K562 (cell line): ENCODE data around the gene MGA. TPM values are rescaled to one million over a fixed set of nuclear protein-coding genes. Genes with fewer than 3 reads are reported as not detected.
A peak's percentile ranks its signal among the peaks of the same experiment; 100 is the strongest.

Experiments used
- ATAC-seq: fragments of 200-7000 bp; cut with Tn5 transposase; 3 replicates; pipeline ENCODE4 v1.9.1; 2020; ENCODE audit warnings: moderate library complexity
- BruUV-seq: library from RNA; stranded (reverse); fragments of 400-500 nt; replicated peaks from 2 replicates; lab custom pipeline; 2021; lab: Mats Ljungman, UMichigan
- CTCF ChIA-PET: fragments of 300-600 bp; formaldehyde crosslinking; extraction: SDS; loops from one replicate; lab custom pipeline; 2021; ENCODE audit warnings: low intra/inter-chr PET ratio; lab: Yijun Ruan, JAX
- POLR2A ChIA-PET: fragments of 300-600, 350-650 bp; sonication (Branson Sonifier 250); formaldehyde crosslinking; extraction: SDS; loops from one replicate; lab custom pipeline; 2021; ENCODE audit warnings: antibody characterized with exemption, inconsistent platforms; lab: Yijun Ruan, JAX
- DNase-seq, 4 experiments: peaks; one replicate each; pipeline versions ENCODE4 v3.0.0 to v3.0.0-alpha.2; 2011 to 2018; ENCODE audit warnings: low spot score in 3 of 4, mixed read lengths in 3 of 4; ENCODE audit errors: extremely low read depth in 1 of 4
- FAIRE-seq: peaks from 2 replicates; lab custom pipeline; 2011; peaks lifted over from hg19 to GRCh38; lab: Jason Lieb, UNC
- H2AFZ ChIP-seq: 2 replicates; pipeline ENCODE4 v1.6.0; 2011; ENCODE audit warnings: low read depth, low read length, control low read depth, inconsistent platforms
- H3K27ac ChIP-seq: fragments of 200-600 bp; 3 replicates; pipeline ENCODE4 v1.8.0; 2011; ENCODE audit warnings: low read depth, mild to moderate bottlenecking, control low read depth, inconsistent platforms, low read length, moderate library complexity, mixed read lengths; ENCODE audit errors: extremely low read depth
- H3K27me3 ChIP-seq, 2 experiments: fragments of 300-600 bp in 1 of 2; 2 replicates in 1 of 2; 3 replicates in 1 of 2; pipeline versions ENCODE4 v1.6.0 to v1.8.0; 2011; ENCODE audit warnings: inconsistent platforms in 2 of 2, low read length in 2 of 2, mild to moderate bottlenecking in 1 of 2, mixed read lengths in 1 of 2, moderate library complexity in 1 of 2; ENCODE audit not compliant: control insufficient read depth in 2 of 2, insufficient read depth in 2 of 2
- H3K36me3 ChIP-seq: fragments of 300-600 bp; 3 replicates; pipeline ENCODE4 v1.8.0; 2011; ENCODE audit warnings: mild to moderate bottlenecking, low read length, inconsistent platforms; ENCODE audit not compliant: control insufficient read depth, insufficient read depth
- H3K4me1 ChIP-seq, 2 experiments: fragments of 200-600 bp in 1 of 2; replicated peaks in 1 of 2; 2 replicates in 1 of 2; 3 replicates in 1 of 2; pipeline versions ENCODE4 v1.5.1 to v1.8.0; 2011; ENCODE audit warnings: inconsistent platforms in 2 of 2, low read length in 2 of 2, mild to moderate bottlenecking in 1 of 2, mixed read lengths in 1 of 2, moderate library complexity in 1 of 2; ENCODE audit not compliant: control insufficient read depth in 2 of 2, insufficient read depth in 2 of 2
- H3K4me2 ChIP-seq: 2 replicates; pipeline ENCODE4 v1.6.1; 2011; ENCODE audit warnings: low read length, control low read depth, inconsistent platforms, mixed read lengths; ENCODE audit not compliant: insufficient read depth
- H3K4me3 ChIP-seq: fragments of 200-600 bp; sonication (generic), shearing (Covaris generic); 2 replicates; pipeline ENCODE4 v1.5.1; 2016; ENCODE audit warnings: control low read depth, inconsistent platforms
- H3K79me2 ChIP-seq: fragments of 200-600 bp; 3 replicates; pipeline ENCODE4 v1.8.0; 2011; ENCODE audit warnings: low read length, inconsistent platforms; ENCODE audit not compliant: control insufficient read depth, insufficient read depth
- H3K9ac ChIP-seq, 2 experiments: 2 replicates each; pipeline versions ENCODE4 v1.6.0 to v1.6.1; 2011; ENCODE audit warnings: low read depth in 2 of 2, low read length in 2 of 2, control low read depth in 1 of 2, inconsistent platforms in 1 of 2, mild to moderate bottlenecking in 1 of 2, mixed read lengths in 1 of 2; ENCODE audit not compliant: insufficient read depth in 1 of 2
- H3K9me1 ChIP-seq: one replicate; pipeline ENCODE4 v1.6.0; 2011; ENCODE audit warnings: inconsistent platforms, mild to moderate bottlenecking, low read length, moderate library complexity; ENCODE audit not compliant: control insufficient read depth, insufficient read depth
- H3K9me3 ChIP-seq: replicated peaks from 2 replicates; pipeline ENCODE4 v1.5.1; 2011; ENCODE audit warnings: low read depth, low read length, inconsistent platforms; ENCODE audit not compliant: control insufficient read depth, insufficient read depth
- H4K20me1 ChIP-seq: replicated peaks from 2 replicates; pipeline ENCODE4 v1.6.1; 2011; ENCODE audit warnings: low read length, inconsistent platforms, mixed read lengths; ENCODE audit not compliant: control insufficient read depth, insufficient read depth
- DPF2 ChIP-seq: fragments of 450-650 bp; IDR thresholded peaks from 2 replicates; pipeline ENCODE4 v1.6.1; 2016
- GTF2F1 ChIP-seq: IDR thresholded peaks from 2 replicates; pipeline ENCODE4 v1.6.1; 2011; ENCODE audit warnings: low read depth, low read length, improper control_type of control experiment
- LEF1 ChIP-seq: fragments of 450-650 bp; IDR thresholded peaks from 2 replicates; pipeline ENCODE4 v1.6.1; 2016; ENCODE audit warnings: mild to moderate bottlenecking
- POLR2AphosphoS2 ChIP-seq: IDR thresholded peaks from 2 replicates; pipeline ENCODE4 v1.6.1; 2012; ENCODE audit warnings: low read length, improper control_type of control experiment
- SUPT5H ChIP-seq: fragments of 450-650 bp; IDR thresholded peaks from 2 replicates; pipeline ENCODE4 v1.6.1; 2016
- TEAD4 ChIP-seq, 2 experiments: sonication (generic) in 1 of 2; formaldehyde crosslinking in 1 of 2; IDR thresholded peaks; 2 replicates each; pipeline versions ENCODE4 v1.6.1 to v1.8.0; 2012 to 2022; ENCODE audit warnings: borderline replicate concordance in 1 of 2, inconsistent platforms in 1 of 2, low read length in 1 of 2, mild to moderate bottlenecking in 1 of 2, missing genetic modification reagents in 1 of 2
- TSC22D4 ChIP-seq: fragments of 450-650 bp; IDR thresholded peaks from 2 replicates; pipeline ENCODE4 v1.6.1; 2016; ENCODE audit warnings: missing genetic modification characterization, missing biosample characterization, control low read depth
- ZKSCAN3 ChIP-seq: fragments of 250-450 bp; sonication (Bioruptor Pico); IDR thresholded peaks from 2 replicates; pipeline ENCODE4 v1.4.0; 2020
- ZNF121 ChIP-seq: sonication (generic); formaldehyde crosslinking; conservative IDR thresholded peaks from 2 replicates; pipeline ENCODE4 v1.8.0; 2022; ENCODE audit warnings: missing genetic modification reagents
- ZNF175 ChIP-seq: fragments of 200-800 bp; sonication (Bioruptor generic); IDR thresholded peaks from 2 replicates; pipeline ENCODE4 v1.6.1; 2016; ENCODE audit warnings: low read depth, mild to moderate bottlenecking, missing genetic modification characterization, missing compliant biosample characterization
- ZNF224 ChIP-seq: sonication (generic); formaldehyde crosslinking; IDR thresholded peaks from 2 replicates; pipeline ENCODE4 v1.8.0; 2022; ENCODE audit warnings: mild to moderate bottlenecking, missing genetic modification reagents
- ZNF764 ChIP-seq: fragments of 250-450 bp; sonication (Bioruptor Pico); IDR thresholded peaks from 2 replicates; pipeline ENCODE4 v1.4.0; 2020; ENCODE audit warnings: low read depth, mild to moderate bottlenecking, moderate library complexity
- WGBS: fragments of 100-300 bp; shearing (Covaris generic); methylation state at CpG from one replicate; pipeline ENCODE4 v1.1.6; 2016; ENCODE audit warnings: low coverage, mixed read lengths; ENCODE audit not compliant: insufficient coverage; ENCODE audit errors: missing lambda C conversion rate; 5-methylcytosine and 5-hydroxymethylcytosine counted together
- in situ Hi-C: fragments of 300-500 bp; cut with MboI; formaldehyde crosslinking; loops from 4 replicates; pipeline ENCODE4 v1.15.0; 2018; ENCODE audit warnings: inconsistent platforms, mixed read lengths
- intact Hi-C: fragments of 100-400 bp; cut with micrococcal nuclease; formaldehyde crosslinking; loops from 2 replicates; pipeline ENCODE4 v1.14.2; 2022
- polyA plus RNA-seq, 8 experiments: library from polyadenylated mRNA; depleted of rRNA in 4 of 8; stranded (reverse) in 5 of 8; unstranded in 3 of 8; fragments of >200 nt; fragmentation: Nextera tagmentation in 2 of 8; fragmentation: Illumina TruSeq in 1 of 8; extraction: Ambion mirVana in 2 of 8; extraction: Trizol in 1 of 8; gene quantifications; 2 replicates each; pipeline versions ENCODE4 v1.2.1 to v1.2.3, GENCODE V29; 2011 to 2014; ENCODE audit warnings: inconsistent platforms in 1 of 8, missing spikeins in 1 of 8
- total RNA-seq, 7 experiments: library from RNA; depleted of rRNA in 6 of 7; stranded (reverse); fragments of >200 nt in 6 of 7; fragmentation: Illumina TruSeq in 2 of 7; extraction: Trizol in 2 of 7; gene quantifications; 2 replicates each; pipeline versions ENCODE4 v1.2.1 to v1.2.3, GENCODE V29; 2011 to 2021; ENCODE audit warnings: low replicate concordance in 1 of 7
- TF ChIP-seq, protein P1 (sequence below): fragments of 450-650 bp; IDR thresholded peaks from 2 replicates; pipeline ENCODE4 v1.6.1; 2016; ENCODE audit warnings: borderline replicate concordance
- TF ChIP-seq, protein P2 (sequence below), 2 experiments: fragments of 450-650 bp; IDR thresholded peaks; 2 replicates each; pipeline ENCODE4 v1.6.1; 2016
- TF ChIP-seq, protein P3 (sequence below): IDR thresholded peaks from 2 replicates; pipeline ENCODE4 v1.6.1; 2012; ENCODE audit warnings: low read depth, low read length, improper control_type of control experiment, borderline replicate concordance
- TF ChIP-seq, protein P4 (sequence below): fragments of 450-650 bp; formaldehyde crosslinking; IDR thresholded peaks from 2 replicates; pipeline ENCODE4 v1.4.0; 2022; ENCODE audit warnings: missing genetic modification characterization

MGA gene
- total and polyA plus RNA-seq, 9 of the 15 experiments (the other 6 are each of a cell fraction or from before 2014, with no cell fraction given), result 4.7 to 56.1 (median 21.1) TPM

DNA sequence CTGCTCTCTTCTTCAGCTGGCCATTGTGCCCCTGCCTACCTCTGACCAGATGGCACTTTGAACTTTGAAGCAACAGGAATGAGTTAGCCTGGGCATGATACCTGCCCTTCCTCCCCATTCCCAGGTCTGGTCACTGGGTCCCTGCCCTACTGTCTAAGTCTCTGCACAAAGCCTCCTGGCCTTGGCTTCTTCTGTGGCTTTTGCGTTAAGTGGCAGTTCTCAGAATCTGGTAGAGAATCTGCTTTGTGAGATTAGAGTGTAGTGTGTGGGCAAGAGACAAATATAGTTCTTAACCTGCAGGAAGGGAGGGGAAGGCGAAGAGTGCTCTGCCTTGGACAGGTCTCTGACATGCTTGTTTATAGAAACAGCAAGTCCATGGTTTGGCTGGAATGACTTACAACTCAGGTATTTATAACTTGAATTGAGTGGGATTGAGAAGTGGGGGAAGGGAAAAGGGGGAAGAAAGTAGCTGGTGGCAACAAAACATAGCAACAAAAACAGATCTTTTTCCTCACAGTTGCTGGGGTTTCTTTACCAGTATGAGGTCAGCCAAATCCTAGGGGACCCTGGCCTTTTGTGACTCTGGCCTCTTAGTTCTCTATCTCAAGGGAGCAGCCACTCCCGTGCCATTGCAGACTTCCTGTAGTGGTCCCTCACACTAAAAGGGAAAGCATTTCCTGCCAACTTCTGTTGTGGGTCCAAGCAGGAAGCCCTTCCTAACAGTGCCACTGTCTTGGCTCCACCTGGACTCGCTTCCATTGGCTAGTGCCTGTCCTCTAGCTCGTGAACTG lies 130.7 kb downstream of the MGA start:
- Histone ChIP-seq H4K20me1 (peaks cover 16% of the 10 kb centered on the region), H3K9me3 (no peaks in the 10 kb centered on the region), H3K36me3 (no peaks in the 10 kb centered on the region), H3K27me3 (no peaks in the 10 kb centered on the region), H3K4me3 (peak overlapping the region; percentile 4), H3K9ac (peak overlapping the region; percentile 22 to 62; a peak in 1 of 4 replicates), H3K9me1 (peaks cover 5% of the 10 kb centered on the region), H3K4me2 (peak overlapping the region; percentile 60), H3K4me1 (peaks cover 30 to 53% of the 10 kb centered on the region in 2 experiments), H2AFZ (peak overlapping the region; percentile 60), H3K27ac (peak overlapping the region; percentile 64), H3K79me2 (0 out of 3 replicates have a peak, but pooled peaks cover 5% of the 10 kb centered on the region)
- no TSS peak for BruUV-seq
- FAIRE-seq (peak; percentile 78), ATAC-seq (peak; percentile 78), DNase-seq (peak in 2 of 4 experiments; percentile 65 to 78)
- in situ Hi-C loops (no loop called here), intact Hi-C loops (no loop called here)
- 0% methylated on average over 5 of the region's 5 CpGs for WGBS
- ChIA-PET CTCF (no interaction called here), POLR2A (interaction anchor here (0.7 to 2.5 kb wide), 6 partner anchors 11 to 131 kb away, joined by 3 to 6 read pairs (median 6); partner anchors contain the start of genes MAPKBP1 and MGA)
- TF ChIP-seq ZKSCAN3, result no peak
- no peak for TF ChIP-seq GTF2F1
- no peak for TF ChIP-seq TSC22D4
- TF ChIP-seq LEF1, result peak; percentile 41; the same call in 1 of the 2 replicates
- no peak for TF ChIP-seq ZNF175
- no peak for TF ChIP-seq ZNF224 (CRISPR knock-in tag)
- TF ChIP-seq ZNF764, result no peak
- TF ChIP-seq, protein P1, sequence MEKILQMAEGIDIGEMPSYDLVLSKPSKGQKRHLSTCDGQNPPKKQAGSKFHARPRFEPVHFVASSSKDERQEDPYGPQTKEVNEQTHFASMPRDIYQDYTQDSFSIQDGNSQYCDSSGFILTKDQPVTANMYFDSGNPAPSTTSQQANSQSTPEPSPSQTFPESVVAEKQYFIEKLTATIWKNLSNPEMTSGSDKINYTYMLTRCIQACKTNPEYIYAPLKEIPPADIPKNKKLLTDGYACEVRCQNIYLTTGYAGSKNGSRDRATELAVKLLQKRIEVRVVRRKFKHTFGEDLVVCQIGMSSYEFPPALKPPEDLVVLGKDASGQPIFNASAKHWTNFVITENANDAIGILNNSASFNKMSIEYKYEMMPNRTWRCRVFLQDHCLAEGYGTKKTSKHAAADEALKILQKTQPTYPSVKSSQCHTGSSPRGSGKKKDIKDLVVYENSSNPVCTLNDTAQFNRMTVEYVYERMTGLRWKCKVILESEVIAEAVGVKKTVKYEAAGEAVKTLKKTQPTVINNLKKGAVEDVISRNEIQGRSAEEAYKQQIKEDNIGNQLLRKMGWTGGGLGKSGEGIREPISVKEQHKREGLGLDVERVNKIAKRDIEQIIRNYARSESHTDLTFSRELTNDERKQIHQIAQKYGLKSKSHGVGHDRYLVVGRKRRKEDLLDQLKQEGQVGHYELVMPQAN, result no peak
- TF ChIP-seq POLR2AphosphoS2, result no peak
- TF ChIP-seq, protein P2, sequence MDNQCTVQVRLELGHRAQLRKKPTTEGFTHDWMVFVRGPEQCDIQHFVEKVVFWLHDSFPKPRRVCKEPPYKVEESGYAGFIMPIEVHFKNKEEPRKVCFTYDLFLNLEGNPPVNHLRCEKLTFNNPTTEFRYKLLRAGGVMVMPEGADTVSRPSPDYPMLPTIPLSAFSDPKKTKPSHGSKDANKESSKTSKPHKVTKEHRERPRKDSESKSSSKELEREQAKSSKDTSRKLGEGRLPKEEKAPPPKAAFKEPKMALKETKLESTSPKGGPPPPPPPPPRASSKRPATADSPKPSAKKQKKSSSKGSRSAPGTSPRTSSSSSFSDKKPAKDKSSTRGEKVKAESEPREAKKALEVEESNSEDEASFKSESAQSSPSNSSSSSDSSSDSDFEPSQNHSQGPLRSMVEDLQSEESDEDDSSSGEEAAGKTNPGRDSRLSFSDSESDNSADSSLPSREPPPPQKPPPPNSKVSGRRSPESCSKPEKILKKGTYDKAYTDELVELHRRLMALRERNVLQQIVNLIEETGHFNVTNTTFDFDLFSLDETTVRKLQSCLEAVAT (IDR thresholded peaks at IDR 0.05), result 0 out of 4 replicates have a peak, but pooled peaks of 1 of the 2 experiments have one; percentile 39
- peak; percentile 86 for TF ChIP-seq TEAD4 (IDR thresholded peaks at IDR 0.05; ENCODE audit: low read length)
- TF ChIP-seq TEAD4 (CRISPR knock-in tag; IDR thresholded peaks at IDR 0.05; ENCODE audit: borderline replicate concordance), result no peak
- TF ChIP-seq, protein P3, sequence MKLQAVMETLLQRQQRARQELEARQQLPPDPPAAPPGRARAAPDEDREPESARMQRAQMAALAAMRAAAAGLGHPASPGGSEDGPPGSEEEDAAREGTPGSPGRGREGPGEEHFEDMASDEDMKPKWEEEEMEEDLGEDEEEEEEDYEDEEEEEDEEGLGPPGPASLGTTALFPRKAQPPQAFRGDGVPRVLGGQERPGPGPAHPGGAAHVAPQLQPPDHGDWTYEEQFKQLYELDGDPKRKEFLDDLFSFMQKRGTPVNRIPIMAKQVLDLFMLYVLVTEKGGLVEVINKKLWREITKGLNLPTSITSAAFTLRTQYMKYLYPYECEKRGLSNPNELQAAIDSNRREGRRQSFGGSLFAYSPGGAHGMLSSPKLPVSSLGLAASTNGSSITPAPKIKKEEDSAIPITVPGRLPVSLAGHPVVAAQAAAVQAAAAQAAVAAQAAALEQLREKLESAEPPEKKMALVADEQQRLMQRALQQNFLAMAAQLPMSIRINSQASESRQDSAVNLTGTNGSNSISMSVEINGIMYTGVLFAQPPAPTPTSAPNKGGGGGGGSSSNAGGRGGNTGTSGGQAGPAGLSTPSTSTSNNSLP, result no peak
- no peak for TF ChIP-seq SUPT5H
- TF ChIP-seq, protein P4, sequence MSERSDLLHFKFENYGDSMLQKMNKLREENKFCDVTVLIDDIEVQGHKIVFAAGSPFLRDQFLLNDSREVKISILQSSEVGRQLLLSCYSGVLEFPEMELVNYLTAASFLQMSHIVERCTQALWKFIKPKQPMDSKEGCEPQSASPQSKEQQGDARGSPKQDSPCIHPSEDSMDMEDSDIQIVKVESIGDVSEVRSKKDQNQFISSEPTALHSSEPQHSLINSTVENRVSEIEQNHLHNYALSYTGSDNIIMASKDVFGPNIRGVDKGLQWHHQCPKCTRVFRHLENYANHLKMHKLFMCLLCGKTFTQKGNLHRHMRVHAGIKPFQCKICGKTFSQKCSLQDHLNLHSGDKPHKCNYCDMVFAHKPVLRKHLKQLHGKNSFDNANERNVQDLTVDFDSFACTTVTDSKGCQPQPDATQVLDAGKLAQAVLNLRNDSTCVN (CRISPR knock-in tag), result no peak
- TF ChIP-seq DPF2, result peak; percentile 72
- no peak for TF ChIP-seq ZNF121 (CRISPR knock-in tag)
